Fibroblast of villous mesenchyme (primary cell): ENCODE data around the gene FAM227B. TPM values are rescaled to one million over a fixed set of nuclear protein-coding genes. Genes with fewer than 3 reads are reported as not detected.
"Not testable (repeated sequence)": the region's sequence is repeated elsewhere in the genome, so short reads cannot be mapped to it uniquely, and the experiment has no call there.

Experiments used
- DNase-seq: peaks from one replicate; pipeline ENCODE4 v3.0.0-alpha.2; 2010; ENCODE audit warnings: low read depth
- H3K4me3 ChIP-seq: 2 replicates; pipeline ENCODE4 v1.5.1; 2011; ENCODE audit warnings: low read depth, mild to moderate bottlenecking, low read length
- total RNA-seq: library from RNA; depleted of rRNA; stranded (reverse); fragments of >200 nt; gene quantifications from 2 replicates; pipeline ENCODE4 v1.2.3, GENCODE V29; 2012
- TF ChIP-seq, protein P1 (sequence below): IDR thresholded peaks from 2 replicates; pipeline ENCODE4 v1.5.1; 2012; ENCODE audit warnings: low read depth, mild to moderate bottlenecking, low read length; ENCODE audit not compliant: insufficient read depth

The FAM227B gene
- total RNA-seq, 1 donor = 4.3 TPM

GRCh38 chr15:49495993-49496753 lies 124.4 kb downstream of the FAM227B start:
- TF ChIP-seq, protein P1, sequence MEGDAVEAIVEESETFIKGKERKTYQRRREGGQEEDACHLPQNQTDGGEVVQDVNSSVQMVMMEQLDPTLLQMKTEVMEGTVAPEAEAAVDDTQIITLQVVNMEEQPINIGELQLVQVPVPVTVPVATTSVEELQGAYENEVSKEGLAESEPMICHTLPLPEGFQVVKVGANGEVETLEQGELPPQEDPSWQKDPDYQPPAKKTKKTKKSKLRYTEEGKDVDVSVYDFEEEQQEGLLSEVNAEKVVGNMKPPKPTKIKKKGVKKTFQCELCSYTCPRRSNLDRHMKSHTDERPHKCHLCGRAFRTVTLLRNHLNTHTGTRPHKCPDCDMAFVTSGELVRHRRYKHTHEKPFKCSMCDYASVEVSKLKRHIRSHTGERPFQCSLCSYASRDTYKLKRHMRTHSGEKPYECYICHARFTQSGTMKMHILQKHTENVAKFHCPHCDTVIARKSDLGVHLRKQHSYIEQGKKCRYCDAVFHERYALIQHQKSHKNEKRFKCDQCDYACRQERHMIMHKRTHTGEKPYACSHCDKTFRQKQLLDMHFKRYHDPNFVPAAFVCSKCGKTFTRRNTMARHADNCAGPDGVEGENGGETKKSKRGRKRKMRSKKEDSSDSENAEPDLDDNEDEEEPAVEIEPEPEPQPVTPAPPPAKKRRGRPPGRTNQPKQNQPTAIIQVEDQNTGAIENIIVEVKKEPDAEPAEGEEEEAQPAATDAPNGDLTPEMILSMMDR = no peak
- peak; percentile 75 for DNase-seq
- H3K4me3 ChIP-seq = no peak overlapping the region

DNA sequence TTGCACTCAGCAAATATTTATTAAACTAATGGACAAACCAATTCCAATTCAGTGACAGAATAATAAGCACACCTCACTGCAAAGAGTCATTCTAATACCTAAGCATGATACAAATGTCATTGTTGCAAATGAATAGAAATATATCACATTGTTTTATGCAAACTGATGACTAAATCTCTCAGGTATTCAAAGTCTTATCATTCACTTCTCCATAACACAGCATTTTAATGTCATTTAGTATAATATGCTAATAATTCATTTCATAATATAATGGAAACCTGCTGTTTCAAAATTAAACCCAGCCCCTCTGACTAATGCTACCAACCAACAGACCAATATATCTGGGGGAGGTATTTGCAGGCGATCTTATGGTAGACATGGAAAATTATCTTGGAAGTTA lies 125.8 kb downstream of the FAM227B start:
- no peak for DNase-seq
- no peak overlapping the region for H3K4me3 ChIP-seq
- TF ChIP-seq, protein P1 = no peak

- peak; percentile 89 for DNase-seq
These were observed 127.8 kb downstream of the FAM227B start for GRCh38 chr15:49492830-49493229.

DNA sequence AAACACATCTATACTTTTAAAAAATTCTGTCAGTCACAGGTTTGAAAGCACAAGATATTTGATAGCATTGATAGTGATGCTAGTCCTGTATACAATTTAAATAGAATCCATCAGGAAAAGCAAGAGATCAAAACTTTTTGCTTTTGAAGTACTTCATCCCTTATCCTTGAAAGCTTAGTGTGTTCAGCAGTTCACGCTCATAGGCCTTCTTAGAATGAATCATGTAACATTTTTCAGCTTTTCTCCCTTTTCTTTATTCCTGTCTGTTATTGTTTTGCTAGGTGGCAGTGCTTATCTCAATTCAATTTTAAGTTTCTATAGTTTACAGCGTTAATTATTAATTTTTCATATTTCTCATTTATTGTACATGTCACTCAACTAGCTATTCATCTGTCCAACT lies 128.5 kb downstream of the FAM227B start:
- DNase-seq = no peak
- H3K4me3 ChIP-seq = no peak overlapping the region
- TF ChIP-seq, protein P1 = no peak

More at GRCh38 chr15:49492830-49493229, 127.8 kb downstream of the FAM227B start:
- TF ChIP-seq, protein P1 = no peak
- H3K4me3 ChIP-seq = no peak overlapping the region

DNA sequence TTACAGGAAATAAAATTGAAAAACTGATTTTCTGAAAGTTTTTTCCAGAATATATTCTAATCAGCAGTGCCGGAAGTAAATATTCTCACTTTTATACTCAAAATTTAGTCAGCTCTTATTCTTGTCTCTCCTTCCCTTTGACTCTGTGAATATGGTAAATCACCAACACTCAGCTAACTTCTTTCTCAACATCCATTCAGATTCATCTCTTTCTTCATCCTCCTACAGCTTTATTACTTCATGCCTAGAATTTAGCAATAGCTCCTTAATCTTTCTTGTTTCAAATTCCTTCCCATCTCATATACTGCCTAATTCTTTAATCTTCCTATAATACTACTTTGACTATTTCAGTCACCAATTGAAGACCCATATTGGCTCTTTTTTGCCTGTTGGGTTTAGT lies 129.7 kb downstream of the FAM227B start:
- DNase-seq = peak; percentile 67
- no peak overlapping the region for H3K4me3 ChIP-seq
- TF ChIP-seq, protein P1 = no peak

DNA sequence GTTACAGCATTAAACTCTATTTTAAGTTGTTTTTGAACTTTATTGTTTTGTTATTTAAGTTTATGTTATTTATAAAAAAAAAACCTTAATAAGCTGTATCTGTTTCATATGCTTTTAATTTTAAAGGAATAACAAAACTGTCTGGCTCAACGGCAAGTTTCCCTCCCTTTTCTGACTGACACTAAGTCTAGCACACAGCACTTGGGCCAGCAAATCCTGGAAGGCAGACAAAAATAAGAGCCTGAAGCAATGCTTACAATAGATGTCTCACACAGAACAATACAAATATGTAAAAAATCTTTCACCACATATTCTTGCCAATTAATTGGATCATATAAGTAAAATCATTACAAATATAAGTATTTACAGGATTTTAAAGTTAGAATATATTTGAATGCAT lies 135.2 kb downstream of the FAM227B start:
- not testable (repeated sequence) for H3K4me3 ChIP-seq, DNase-seq

DNA sequence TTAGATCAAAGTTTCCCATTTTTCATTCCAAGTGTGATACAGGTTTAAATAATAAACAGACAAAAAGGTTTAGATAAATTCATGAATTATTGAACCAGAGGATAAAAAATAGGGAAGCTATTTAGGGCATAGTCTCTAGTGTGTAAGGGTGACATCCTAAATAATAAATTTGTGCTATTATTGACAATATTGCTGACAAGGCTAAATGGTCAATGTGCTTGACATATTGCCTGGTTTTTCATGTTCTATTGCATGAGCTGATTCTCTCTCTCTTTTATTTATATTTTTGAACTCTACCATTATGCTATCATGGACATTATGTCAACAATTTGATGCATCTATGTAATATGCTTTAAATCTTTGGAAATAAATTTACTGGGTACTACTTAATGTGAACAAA lies 141.6 kb downstream of the FAM227B start:
- DNase-seq, H3K4me3 ChIP-seq: not testable (repeated sequence)

GRCh38 chr15:49478021-49478420 lies 142.6 kb downstream of the FAM227B start:
- not testable (repeated sequence) for DNase-seq, H3K4me3 ChIP-seq
